Vagina (tissue), 2 donors: Measurements from ENCODE around the gene CDH6. TPM values are rescaled to one million over a fixed set of nuclear protein-coding genes. Genes with fewer than 3 reads are reported as not detected.

Experiments used
- DNase-seq, 2 donors: peaks; one replicate each; pipeline ENCODE4 v3.0.0-alpha.2; 2017; ENCODE audit errors: extremely low spot score in 2 of 2
- H3K27ac ChIP-seq: fragments of 200-600 bp; sonication (generic); one replicate; pipeline ENCODE4 v1.5.1; 2019
- H3K27me3 ChIP-seq: fragments of 200-600 bp; sonication (generic); one replicate; pipeline ENCODE4 v1.5.1; 2019
- H3K36me3 ChIP-seq, 2 donors: fragments of 200-600 bp; sonication (generic); one replicate each; pipeline ENCODE4 v1.5.1; 2017 to 2019
- H3K4me1 ChIP-seq: fragments of 200-600 bp; sonication (generic); one replicate; pipeline ENCODE4 v1.5.1; 2019
- H3K4me3 ChIP-seq, 2 donors: fragments of 200-600 bp; sonication (generic); 1 replicate in 1 of 2; 2 replicates in 1 of 2; pipeline ENCODE4 v1.5.1; 2016 to 2019
- H3K9me3 ChIP-seq: fragments of 200-600 bp; sonication (generic); one replicate; pipeline ENCODE4 v1.5.1; 2019
- CTCF ChIP-seq, 3 experiments: fragments of 450-650 bp in 2 of 3; fragments of 200-600 bp in 1 of 3; sonication (generic) in 1 of 3; IDR thresholded peaks; one replicate each; pipeline ENCODE4 v1.5.1; 2017 to 2019; ENCODE audit warnings: antibody characterized with exemption in 3 of 3, mild to moderate bottlenecking in 2 of 3, moderate library complexity in 2 of 3
- POLR2A ChIP-seq, 2 donors: fragments of 450-650 bp; IDR thresholded peaks; one replicate each; pipeline ENCODE4 v1.6.1; 2017; ENCODE audit warnings: antibody characterized with exemption in 2 of 2, mild to moderate bottlenecking in 2 of 2, moderate library complexity in 2 of 2
- POLR2AphosphoS5 ChIP-seq, 2 donors: sonication (generic); formaldehyde crosslinking; IDR thresholded peaks; one replicate each; pipeline ENCODE4 v1.9.0; 2017; ENCODE audit warnings: antibody characterized with exemption in 2 of 2, mild to moderate bottlenecking in 2 of 2, low read depth in 1 of 2; ENCODE audit not compliant: insufficient read depth in 1 of 2
- intact Hi-C: fragments of 100-400 bp; cut with DNase I; formaldehyde crosslinking; loops from one replicate; pipeline ENCODE4 v1.15.1; 2023
- total RNA-seq: library from RNA; depleted of rRNA; stranded (reverse); fragments of >200 nt; gene quantifications from one replicate; pipeline ENCODE4 v1.2.3, GENCODE V29; 2016

CDH6 gene
- total RNA-seq, 1 donor from 2014 or later = 5.2 TPM

- no peak overlapping the region for H3K4me3 ChIP-seq
- H3K36me3 ChIP-seq = no peaks in the 10 kb centered on the region
- intact Hi-C loops = no loop called here
- no peaks in the 10 kb centered on the region for H3K4me1 ChIP-seq
- H3K27me3 ChIP-seq = no peaks in the 10 kb centered on the region
- H3K27ac ChIP-seq = no peak overlapping the region
- H3K9me3 ChIP-seq = no peaks in the 10 kb centered on the region
- DNase-seq = no peak
- TF ChIP-seq POLR2AphosphoS5 (IDR thresholded peaks at IDR 0.05; ENCODE audit: insufficient read depth in 1 of 2, low read depth in 1 of 2) (no peak), POLR2A (IDR thresholded peaks at IDR 0.05) (no peak), CTCF (IDR thresholded peaks at IDR 0.05) (no peak)
These were observed 20.7 kb downstream of the CDH6 start for GRCh38 chr5:31214229-31214628.

GRCh38 chr5:31215236-31215635, 21.8 kb downstream of the CDH6 start:
- no peak overlapping the region for H3K27ac ChIP-seq
- no peak for TF ChIP-seq POLR2AphosphoS5 (IDR thresholded peaks at IDR 0.05; ENCODE audit: insufficient read depth in 1 of 2, low read depth in 1 of 2)
- no peaks in the 10 kb centered on the region for H3K9me3 ChIP-seq
- no peaks in the 10 kb centered on the region for H3K36me3 ChIP-seq
- DNase-seq = no peak
- H3K27me3 ChIP-seq = no peaks in the 10 kb centered on the region
- no peaks in the 10 kb centered on the region for H3K4me1 ChIP-seq
- intact Hi-C loops = no loop called here
- H3K4me3 ChIP-seq = no peak overlapping the region

- Histone ChIP-seq H3K4me1 (no peaks in the 10 kb centered on the region), H3K27me3 (no peaks in the 10 kb centered on the region), H3K9me3 (no peaks in the 10 kb centered on the region), H3K27ac (no peak overlapping the region), H3K36me3 (no peaks in the 10 kb centered on the region), H3K4me3 (no peak overlapping the region)
- TF ChIP-seq CTCF (IDR thresholded peaks at IDR 0.05) (no peak), POLR2AphosphoS5 (IDR thresholded peaks at IDR 0.05; ENCODE audit: insufficient read depth in 1 of 2, low read depth in 1 of 2) (no peak), POLR2A (IDR thresholded peaks at IDR 0.05) (no peak)
- DNase-seq = no peak
- intact Hi-C loops = no loop called here
These were observed 24.0 kb downstream of the CDH6 start for GRCh38 chr5:31217446-31217845.

GRCh38 chr5:31218978-31219377, 25.5 kb downstream of the CDH6 start:
- H3K27me3 ChIP-seq = no peaks in the 10 kb centered on the region
- intact Hi-C loops = no loop called here
- TF ChIP-seq POLR2AphosphoS5 (IDR thresholded peaks at IDR 0.05; ENCODE audit: insufficient read depth in 1 of 2, low read depth in 1 of 2) = no peak
- no peak for TF ChIP-seq CTCF (IDR thresholded peaks at IDR 0.05)
- TF ChIP-seq POLR2A (IDR thresholded peaks at IDR 0.05) = no peak

GRCh38 chr5:31221001-31221400, 27.5 kb downstream of the CDH6 start:
- intact Hi-C loops = no loop called here
- H3K27me3 ChIP-seq = no peaks in the 10 kb centered on the region
- no peak for DNase-seq
- H3K4me1 ChIP-seq = no peaks in the 10 kb centered on the region
- no peaks in the 10 kb centered on the region for H3K9me3 ChIP-seq
- H3K27ac ChIP-seq = no peak overlapping the region
- H3K4me3 ChIP-seq = no peak overlapping the region
- TF ChIP-seq POLR2A (IDR thresholded peaks at IDR 0.05) (no peak), POLR2AphosphoS5 (IDR thresholded peaks at IDR 0.05; ENCODE audit: insufficient read depth in 1 of 2, low read depth in 1 of 2) (no peak), CTCF (IDR thresholded peaks at IDR 0.05) (no peak)
- no peaks in the 10 kb centered on the region for H3K36me3 ChIP-seq

More at GRCh38 chr5:31218978-31219377, 25.5 kb downstream of the CDH6 start:
- Histone ChIP-seq H3K9me3 (no peaks in the 10 kb centered on the region), H3K4me3 (no peak overlapping the region), H3K4me1 (no peaks in the 10 kb centered on the region), H3K36me3 (no peaks in the 10 kb centered on the region), H3K27ac (no peak overlapping the region)
- no peak for DNase-seq
